ENCODE results near the gene DDX3X. TPM values are rescaled to one million over a fixed set of nuclear protein-coding genes. Genes with fewer than 3 reads are reported as not detected.
"Not testable (repeated sequence)": the region's sequence is repeated elsewhere in the genome, so short reads cannot be mapped to it uniquely, and the experiment has no call there.

The DDX3X gene
- total RNA-seq, 1 donor from 2014 or later: 242 TPM

DNA sequence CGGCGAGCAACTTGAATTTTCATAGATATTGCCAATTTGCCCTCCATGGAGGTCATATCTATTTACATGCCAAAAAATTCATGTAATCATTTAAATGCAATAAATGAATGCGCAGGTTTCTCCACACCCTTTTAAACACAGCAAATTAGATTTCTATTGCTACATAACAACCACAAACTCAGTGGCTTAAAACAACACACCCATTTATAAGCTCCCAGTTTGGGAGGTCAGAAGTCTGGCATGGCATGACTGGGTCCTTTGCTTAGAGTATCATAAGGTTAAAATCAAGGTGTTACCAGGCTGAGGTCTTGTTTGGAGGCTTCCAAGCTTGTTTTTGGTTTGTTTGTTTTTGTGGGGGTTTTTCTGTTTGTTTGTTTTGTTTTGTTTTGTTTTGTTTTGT lies 63.3 kb downstream of the DDX3X start:
- no peak for DNase-seq (ENCODE audit: low read depth)
- FAIRE-seq: no peak
- Mint-ChIP-seq H3K27me3 (ENCODE audit: low read depth, unreplicated experiment) (no peaks in the 10 kb centered on the region), H3K36me3 (ENCODE audit: low read depth, unreplicated experiment) (no peaks in the 10 kb centered on the region), H3K27ac (ENCODE audit: unreplicated experiment) (no peak overlapping the region), H3K9me3 (ENCODE audit: unreplicated experiment) (no peaks in the 10 kb centered on the region), H3K4me3 (ENCODE audit: unreplicated experiment) (no peak overlapping the region), H3K4me1 (ENCODE audit: low read depth, unreplicated experiment) (no peaks in the 10 kb centered on the region)
- H3K4me2 ChIP-seq (ENCODE audit: low read length): no peak overlapping the region
- H4K20me1 ChIP-seq (ENCODE audit: insufficient read depth, low read length): no peaks in the 10 kb centered on the region
- H3K27me3 ChIP-seq (ENCODE audit: insufficient read depth, low read length): no peaks in the 10 kb centered on the region
- no peak overlapping the region for H3K4me3 ChIP-seq (ENCODE audit: insufficient read depth, low read depth, low read length)
- TF ChIP-seq CTCF (IDR thresholded peaks at IDR 0.05; ENCODE audit: insufficient read depth, low read depth, low read length) (no peak), EZH2 (IDR thresholded peaks at IDR 0.05; ENCODE audit: insufficient read depth, low read length) (no peak)
- no peak overlapping the region for H3K27ac ChIP-seq (ENCODE audit: low read depth, low read length)
- H3K9ac ChIP-seq (ENCODE audit: low read length): no peak overlapping the region
- no peaks in the 10 kb centered on the region for H3K79me2 ChIP-seq (ENCODE audit: insufficient read depth, low read length)
- no peaks in the 10 kb centered on the region for H3K4me1 ChIP-seq (ENCODE audit: insufficient read depth, low read length)
- no peak overlapping the region for H2AFZ ChIP-seq (ENCODE audit: low read depth, low read length)
- no peaks in the 10 kb centered on the region for H3K36me3 ChIP-seq (ENCODE audit: insufficient read depth, low read length)
- no peaks in the 10 kb centered on the region for H3K9me3 ChIP-seq (ENCODE audit: insufficient read depth, low read depth, low read length)

- Histone ChIP-seq H3K4me3 (ENCODE audit: insufficient read depth, low read depth, low read length) (no peak overlapping the region), H3K27ac (ENCODE audit: low read depth, low read length) (no peak overlapping the region), H3K4me1 (ENCODE audit: insufficient read depth, low read length) (no peaks in the 10 kb centered on the region), H2AFZ (ENCODE audit: low read depth, low read length) (no peak overlapping the region), H3K9ac (ENCODE audit: low read length) (no peak overlapping the region), H4K20me1 (ENCODE audit: insufficient read depth, low read length) (no peaks in the 10 kb centered on the region), H3K36me3 (ENCODE audit: insufficient read depth, low read length) (no peaks in the 10 kb centered on the region), H3K9me3 (ENCODE audit: insufficient read depth, low read depth, low read length) (no peaks in the 10 kb centered on the region), H3K27me3 (ENCODE audit: insufficient read depth, low read length) (no peaks in the 10 kb centered on the region), H3K4me2 (ENCODE audit: low read length) (no peak overlapping the region), H3K79me2 (ENCODE audit: insufficient read depth, low read length) (no peaks in the 10 kb centered on the region)
- Mint-ChIP-seq H3K4me1 (ENCODE audit: low read depth, unreplicated experiment) (no peaks in the 10 kb centered on the region), H3K27ac (ENCODE audit: unreplicated experiment) (no peak overlapping the region), H3K4me3 (ENCODE audit: unreplicated experiment) (no peak overlapping the region), H3K27me3 (ENCODE audit: low read depth, unreplicated experiment) (no peaks in the 10 kb centered on the region), H3K36me3 (ENCODE audit: low read depth, unreplicated experiment) (no peaks in the 10 kb centered on the region), H3K9me3 (ENCODE audit: unreplicated experiment) (no peaks in the 10 kb centered on the region)
- DNase-seq (ENCODE audit: low read depth) (no peak), FAIRE-seq (no peak)
- TF ChIP-seq EZH2 (IDR thresholded peaks at IDR 0.05; ENCODE audit: insufficient read depth, low read length) (no peak), CTCF (IDR thresholded peaks at IDR 0.05; ENCODE audit: insufficient read depth, low read depth, low read length) (no peak)
Observed at GRCh38 chrX:41397768-41398167, 63.8 kb downstream of the DDX3X start.

DNA sequence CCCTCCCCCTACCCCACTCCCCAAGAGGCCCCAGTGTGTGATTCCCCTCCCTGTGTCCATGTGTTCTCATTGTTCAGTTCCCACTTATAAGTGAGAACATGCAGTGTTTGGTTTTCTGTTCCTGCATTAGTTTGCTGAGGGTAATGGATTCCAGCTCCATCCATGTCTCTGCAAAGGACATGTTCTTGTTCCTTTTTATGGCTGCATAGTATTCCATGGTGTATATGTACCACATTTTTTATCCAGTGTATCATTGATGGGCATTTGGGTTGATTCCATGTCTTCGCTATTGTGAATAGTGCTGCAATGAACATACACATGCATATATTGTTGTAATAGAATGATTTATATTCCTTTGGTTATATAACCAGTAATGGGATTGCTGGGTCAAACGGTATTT lies 68.6 kb downstream of the DDX3X start:
- FAIRE-seq; H3K27me3 Mint-ChIP-seq (ENCODE audit: low read depth, unreplicated experiment); H3K4me1 Mint-ChIP-seq (ENCODE audit: low read depth, unreplicated experiment); DNase-seq (ENCODE audit: low read depth); H3K4me1 ChIP-seq (ENCODE audit: insufficient read depth, low read length); H3K4me3 ChIP-seq (ENCODE audit: insufficient read depth, low read depth, low read length); H3K79me2 ChIP-seq (ENCODE audit: insufficient read depth, low read length); H3K27ac ChIP-seq (ENCODE audit: low read depth, low read length); H3K9me3 ChIP-seq (ENCODE audit: insufficient read depth, low read depth, low read length); H3K4me3 Mint-ChIP-seq (ENCODE audit: unreplicated experiment); H3K9ac ChIP-seq (ENCODE audit: low read length); H3K27ac Mint-ChIP-seq (ENCODE audit: unreplicated experiment); H3K36me3 Mint-ChIP-seq (ENCODE audit: low read depth, unreplicated experiment); H3K9me3 Mint-ChIP-seq (ENCODE audit: unreplicated experiment); H3K27me3 ChIP-seq (ENCODE audit: insufficient read depth, low read length); H2AFZ ChIP-seq (ENCODE audit: low read depth, low read length); H3K4me2 ChIP-seq (ENCODE audit: low read length); H3K36me3 ChIP-seq (ENCODE audit: insufficient read depth, low read length); H4K20me1 ChIP-seq (ENCODE audit: insufficient read depth, low read length): not testable (repeated sequence)

All from astrocyte (in vitro differentiated cells and primary cell).